Activated CD4-positive, alpha-beta T cell treated with anti-CD3 and anti-CD28 coated beads for 36 hours (primary cell): ENCODE data around the gene PLA2G4E. TPM values are rescaled to one million over a fixed set of nuclear protein-coding genes. Genes with fewer than 3 reads are reported as not detected.

ENCODE experiments used
- ATAC-seq: fragments of 200-7000 bp; cut with Tn5 transposase; one replicate; pipeline ENCODE4 v1.10.0; 2021; ENCODE audit warnings: mild to moderate bottlenecking, moderate library complexity
- CTCF ChIA-PET: fragments of 350-600 bp; sonication (Branson Sonifier 250); formaldehyde crosslinking; loops from one replicate; lab custom pipeline; 2021; ENCODE audit warnings: antibody characterized with exemption; lab: Charles Lee
- POLR2A ChIA-PET: fragments of 350-600 bp; sonication (Branson Sonifier 250); formaldehyde crosslinking; loops from one replicate; lab custom pipeline; 2021; ENCODE audit warnings: antibody characterized with exemption, inconsistent platforms; lab: Charles Lee
- DNase-seq: peaks from one replicate; pipeline ENCODE4 v3.0.0-alpha.2; 2020
- H3K27ac Mint-ChIP-seq: one replicate; pipeline ENCODE4 v1.8.0; 2021; ENCODE audit warnings: mixed read lengths
- H3K27me3 Mint-ChIP-seq: one replicate; pipeline ENCODE4 v1.8.0; 2021; ENCODE audit warnings: mixed read lengths
- H3K36me3 Mint-ChIP-seq: one replicate; pipeline ENCODE4 v1.8.0; 2021; ENCODE audit warnings: low read depth, mixed read lengths
- H3K4me1 Mint-ChIP-seq: one replicate; pipeline ENCODE4 v1.8.0; 2021; ENCODE audit warnings: mixed read lengths
- H3K4me3 Mint-ChIP-seq: one replicate; pipeline ENCODE4 v1.8.0; 2021; ENCODE audit warnings: mild to moderate bottlenecking, moderate library complexity, mixed read lengths
- H3K9me3 Mint-ChIP-seq: one replicate; pipeline ENCODE4 v1.8.0; 2021; ENCODE audit warnings: low read depth, mixed read lengths
- intact Hi-C, 2 experiments: fragments of 100-400 bp; cut with DNase I in 1 of 2; cut with micrococcal nuclease in 1 of 2; formaldehyde crosslinking; loops; one replicate each; pipeline versions ENCODE4 v1.14.2 to v1.15.1; 2022 to 2024; cut with DNase I, micrococcal nuclease
- total RNA-seq, 2 experiments: library from RNA; stranded (reverse); gene quantifications; one replicate each; pipeline ENCODE4 v1.2.3, GENCODE V29; 2021

The PLA2G4E gene
- total RNA-seq, 2 experiments from 2014 or later, result not detected

GRCh38 chr15:41954036-41954435, 66.8 kb downstream of the PLA2G4E start:
- ATAC-seq (no peak), DNase-seq (no peak)
- intact Hi-C loops, result no loop called here
- H3K9me3 Mint-ChIP-seq, result no peaks in the 10 kb centered on the region
- no peak overlapping the region for H3K4me3 Mint-ChIP-seq
- no peak overlapping the region for H3K27ac Mint-ChIP-seq
- no peaks in the 10 kb centered on the region for H3K27me3 Mint-ChIP-seq
- H3K36me3 Mint-ChIP-seq, result peaks cover 18% of the 10 kb centered on the region
- H3K4me1 Mint-ChIP-seq, result peaks cover 15% of the 10 kb centered on the region
- ChIA-PET CTCF (interaction anchor here (1.0 to 1.7 kb wide), 4 partner anchors 13 to 103 kb away, joined by 3 to 8 read pairs (median 4); partner anchors contain the start of gene EHD4), POLR2A (interaction anchor here (0.6 to 0.8 kb wide), 2 partner anchors 16 to 238 kb away, joined by 3 to 6 read pairs; no protein-coding TSS in a partner anchor)

GRCh38 chr15:41952013-41952563, 68.8 kb downstream of the PLA2G4E start:
- Mint-ChIP-seq H3K9me3 (no peaks in the 10 kb centered on the region), H3K27ac (no peak overlapping the region), H3K27me3 (no peaks in the 10 kb centered on the region), H3K36me3 (peaks cover 17% of the 10 kb centered on the region), H3K4me3 (no peak overlapping the region), H3K4me1 (peaks cover 3% of the 10 kb centered on the region)
- ChIA-PET POLR2A (no interaction called here), CTCF (interaction anchor here (1.2 to 1.4 kb wide), 2 partner anchors 38 to 176 kb away, joined by 4 to 7 read pairs; no protein-coding TSS in a partner anchor)
- no peak for DNase-seq
- no peak for ATAC-seq
- intact Hi-C loops, result no loop called here

GRCh38 chr15:41951571-41951970, 69.3 kb downstream of the PLA2G4E start:
- Mint-ChIP-seq H3K4me1 (peaks cover under 1% of the 10 kb centered on the region), H3K27me3 (no peaks in the 10 kb centered on the region), H3K27ac (no peak overlapping the region), H3K4me3 (no peak overlapping the region), H3K9me3 (no peaks in the 10 kb centered on the region), H3K36me3 (peaks cover 17% of the 10 kb centered on the region)
- intact Hi-C loops, result no loop called here
- ATAC-seq (no peak), DNase-seq (no peak)
- CTCF ChIA-PET, result interaction anchor here (1.2 kb wide), 1 partner anchor 175 kb away, joined by 4 read pairs; no protein-coding TSS in a partner anchor
- POLR2A ChIA-PET, result no interaction called here

GRCh38 chr15:41950489-41950888, 70.4 kb downstream of the PLA2G4E start:
- ChIA-PET POLR2A (interaction anchor here (1.3 kb wide), 1 partner anchor 14 kb away, joined by 6 read pairs; no protein-coding TSS in a partner anchor), CTCF (interaction anchor here (0.9 kb wide), 1 partner anchor 11 kb away, joined by 3 read pairs; no protein-coding TSS in a partner anchor)
- intact Hi-C loops, result no loop called here
- H3K27ac Mint-ChIP-seq, result no peak overlapping the region
- peaks cover 17% of the 10 kb centered on the region for H3K36me3 Mint-ChIP-seq
- H3K4me1 Mint-ChIP-seq, result no peaks in the 10 kb centered on the region
- no peaks in the 10 kb centered on the region for H3K27me3 Mint-ChIP-seq
- DNase-seq (no peak), ATAC-seq (no peak)
- H3K4me3 Mint-ChIP-seq, result no peak overlapping the region
- no peaks in the 10 kb centered on the region for H3K9me3 Mint-ChIP-seq

GRCh38 chr15:41950127-41950483, 70.7 kb downstream of the PLA2G4E start:
- Mint-ChIP-seq H3K4me3 (no peak overlapping the region), H3K36me3 (peaks cover 19% of the 10 kb centered on the region), H3K27me3 (no peaks in the 10 kb centered on the region), H3K27ac (no peak overlapping the region), H3K4me1 (no peaks in the 10 kb centered on the region), H3K9me3 (no peaks in the 10 kb centered on the region)
- no peak for ATAC-seq
- POLR2A ChIA-PET, result interaction anchor here (1.3 kb wide), 1 partner anchor 14 kb away, joined by 6 read pairs; no protein-coding TSS in a partner anchor
- intact Hi-C loops, result no loop called here
- CTCF ChIA-PET, result interaction anchor here (0.9 kb wide), 1 partner anchor 12 kb away, joined by 3 read pairs; no protein-coding TSS in a partner anchor
- DNase-seq, result no peak

GRCh38 chr15:41949401-41950126, 71.3 kb downstream of the PLA2G4E start:
- ChIA-PET CTCF (interaction anchor here (0.8 kb wide), 1 partner anchor 30 kb away, joined by 3 read pairs; no protein-coding TSS in a partner anchor), POLR2A (interaction anchor here (1.3 kb wide), 1 partner anchor 13 kb away, joined by 6 read pairs; no protein-coding TSS in a partner anchor)
- Mint-ChIP-seq H3K9me3 (no peaks in the 10 kb centered on the region), H3K4me1 (no peaks in the 10 kb centered on the region), H3K36me3 (peaks cover 20% of the 10 kb centered on the region), H3K4me3 (no peak overlapping the region), H3K27ac (no peak overlapping the region), H3K27me3 (no peaks in the 10 kb centered on the region)
- DNase-seq (no peak), ATAC-seq (no peak)
- intact Hi-C loops, result no loop called here

GRCh38 chr15:41948490-41948889, 72.4 kb downstream of the PLA2G4E start:
- no peak overlapping the region for H3K4me3 Mint-ChIP-seq
- ATAC-seq (no peak), DNase-seq (no peak)
- intact Hi-C loops, result no loop called here
- no peaks in the 10 kb centered on the region for H3K9me3 Mint-ChIP-seq
- ChIA-PET CTCF (no interaction called here), POLR2A (no interaction called here)
- H3K4me1 Mint-ChIP-seq, result no peaks in the 10 kb centered on the region
- no peaks in the 10 kb centered on the region for H3K27me3 Mint-ChIP-seq
- no peak overlapping the region for H3K27ac Mint-ChIP-seq
- H3K36me3 Mint-ChIP-seq, result peaks cover 20% of the 10 kb centered on the region

- POLR2A ChIA-PET, result no interaction called here
- H3K9me3 Mint-ChIP-seq, result no peaks in the 10 kb centered on the region
- CTCF ChIA-PET, result no interaction called here
- no peak for DNase-seq
- intact Hi-C loops, result no loop called here
- no peak overlapping the region for H3K27ac Mint-ChIP-seq
- H3K27me3 Mint-ChIP-seq, result no peaks in the 10 kb centered on the region
- no peak for ATAC-seq
- peaks cover 2% of the 10 kb centered on the region for H3K4me1 Mint-ChIP-seq
- H3K36me3 Mint-ChIP-seq, result peaks cover 15% of the 10 kb centered on the region
- H3K4me3 Mint-ChIP-seq, result no peak overlapping the region
Observed at GRCh38 chr15:41946970-41947369, 73.9 kb downstream of the PLA2G4E start.

GRCh38 chr15:41945731-41946130, 75.1 kb downstream of the PLA2G4E start:
- no peak overlapping the region for H3K4me3 Mint-ChIP-seq
- no peak overlapping the region for H3K27ac Mint-ChIP-seq
- H3K27me3 Mint-ChIP-seq, result no peaks in the 10 kb centered on the region
- ATAC-seq (no peak), DNase-seq (no peak)
- intact Hi-C loops, result no loop called here
- peaks cover 18% of the 10 kb centered on the region for H3K36me3 Mint-ChIP-seq
- ChIA-PET CTCF (no interaction called here), POLR2A (no interaction called here)
- no peaks in the 10 kb centered on the region for H3K9me3 Mint-ChIP-seq
- peaks cover 10% of the 10 kb centered on the region for H3K4me1 Mint-ChIP-seq

- ChIA-PET POLR2A (no interaction called here), CTCF (no interaction called here)
- peaks cover 15% of the 10 kb centered on the region for H3K4me1 Mint-ChIP-seq
- H3K4me3 Mint-ChIP-seq, result no peak overlapping the region
- no peaks in the 10 kb centered on the region for H3K9me3 Mint-ChIP-seq
- no peak overlapping the region for H3K27ac Mint-ChIP-seq
- ATAC-seq (no peak), DNase-seq (no peak)
- H3K36me3 Mint-ChIP-seq, result peaks cover 21% of the 10 kb centered on the region
- H3K27me3 Mint-ChIP-seq, result no peaks in the 10 kb centered on the region
- intact Hi-C loops, result no loop called here
Observed at GRCh38 chr15:41945221-41945620, 75.6 kb downstream of the PLA2G4E start.

GRCh38 chr15:41944313-41944940, 76.4 kb downstream of the PLA2G4E start:
- Mint-ChIP-seq H3K4me3 (no peak overlapping the region), H3K27ac (no peak overlapping the region), H3K36me3 (peaks cover 21% of the 10 kb centered on the region), H3K9me3 (no peaks in the 10 kb centered on the region), H3K4me1 (peaks cover 19% of the 10 kb centered on the region), H3K27me3 (no peaks in the 10 kb centered on the region)
- intact Hi-C loops, result no loop called here
- DNase-seq (no peak), ATAC-seq (no peak)
- ChIA-PET CTCF (no interaction called here), POLR2A (no interaction called here)
